SK-N-SH (cell line): ENCODE data around the gene DDR1.

Experiments
- CTCF ChIP-seq: fragments of 200-600 bp; sonication (generic); IDR thresholded peaks from 2 replicates; pipeline ENCODE4 v1.6.1; 2017; ENCODE audit warnings: antibody characterized with exemption, mild to moderate bottlenecking, moderate library complexity
- EP300 ChIP-seq, 2 experiments: IDR thresholded peaks; 2 replicates each; pipeline versions ENCODE4 v1.4.0 to v1.6.1; 2012; ENCODE audit warnings: borderline replicate concordance in 1 of 2, low read depth in 1 of 2, low read length in 1 of 2
- PBX3 ChIP-seq: IDR thresholded peaks from 2 replicates; pipeline ENCODE4; 2012

GRCh38 chr6:30914854-30915590 is 30.7 kb downstream of the DDR1 start:
- TF ChIP-seq PBX3 (no peak), CTCF (no peak), EP300 (IDR thresholded peaks at IDR 0.05; ENCODE audit: borderline replicate concordance in 1 of 2, low read depth in 1 of 2, low read length in 1 of 2) (no peak)
